ENCODE data around the gene CHCHD10. TPM values are rescaled to one million over a fixed set of nuclear protein-coding genes. Genes with fewer than 3 reads are reported as not detected.
A peak's percentile ranks its signal among the peaks of the same experiment; 100 is the strongest.

CHCHD10 gene
- polyA plus RNA-seq, 3 donors: 62.2 to 122 (median 98.4) TPM

DNA sequence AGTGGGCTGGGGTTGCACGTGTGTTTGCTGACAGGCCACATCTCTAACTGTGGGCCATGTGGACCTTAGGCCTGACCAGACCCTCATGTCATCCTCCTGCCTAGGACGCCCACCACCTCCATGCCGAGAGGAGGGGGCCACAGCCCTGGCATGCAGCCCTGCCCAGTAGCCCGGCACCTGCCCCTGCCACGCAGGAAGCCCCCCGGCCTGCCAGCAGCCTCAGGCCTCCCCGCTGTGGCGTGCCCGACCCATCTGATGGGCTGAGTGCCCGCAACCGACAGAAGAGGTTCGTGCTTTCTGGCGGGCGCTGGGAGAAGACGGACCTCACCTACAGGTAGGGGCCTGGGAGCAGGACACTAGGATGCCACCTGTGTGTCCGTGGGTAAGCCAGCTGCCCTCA lies 11.3 kb upstream of the CHCHD10 start:
- DNase-seq (ENCODE audit: extremely low read depth in 1 of 11, low read depth in 9 of 11, low spot score in 4 of 11): no peak

DNA sequence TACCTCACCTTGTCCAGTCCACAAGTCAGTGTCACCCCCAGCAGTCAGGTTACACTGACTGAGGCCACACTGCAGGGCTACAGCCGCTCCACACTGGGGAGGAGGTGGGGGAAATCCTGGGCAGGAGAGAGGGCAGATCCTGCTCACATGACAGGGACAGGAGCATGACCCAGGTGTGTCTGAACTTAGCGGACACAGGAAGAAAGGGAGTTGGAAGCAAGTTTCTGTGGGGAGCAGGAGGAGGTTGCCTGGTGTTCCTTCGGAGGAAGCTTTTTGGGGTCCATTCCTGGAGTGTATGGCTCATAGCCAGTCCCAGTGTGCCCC lies 10.8 kb upstream of the CHCHD10 start:
- no peak for DNase-seq (ENCODE audit: extremely low read depth in 1 of 11, low read depth in 9 of 11, low spot score in 4 of 11)

DNA sequence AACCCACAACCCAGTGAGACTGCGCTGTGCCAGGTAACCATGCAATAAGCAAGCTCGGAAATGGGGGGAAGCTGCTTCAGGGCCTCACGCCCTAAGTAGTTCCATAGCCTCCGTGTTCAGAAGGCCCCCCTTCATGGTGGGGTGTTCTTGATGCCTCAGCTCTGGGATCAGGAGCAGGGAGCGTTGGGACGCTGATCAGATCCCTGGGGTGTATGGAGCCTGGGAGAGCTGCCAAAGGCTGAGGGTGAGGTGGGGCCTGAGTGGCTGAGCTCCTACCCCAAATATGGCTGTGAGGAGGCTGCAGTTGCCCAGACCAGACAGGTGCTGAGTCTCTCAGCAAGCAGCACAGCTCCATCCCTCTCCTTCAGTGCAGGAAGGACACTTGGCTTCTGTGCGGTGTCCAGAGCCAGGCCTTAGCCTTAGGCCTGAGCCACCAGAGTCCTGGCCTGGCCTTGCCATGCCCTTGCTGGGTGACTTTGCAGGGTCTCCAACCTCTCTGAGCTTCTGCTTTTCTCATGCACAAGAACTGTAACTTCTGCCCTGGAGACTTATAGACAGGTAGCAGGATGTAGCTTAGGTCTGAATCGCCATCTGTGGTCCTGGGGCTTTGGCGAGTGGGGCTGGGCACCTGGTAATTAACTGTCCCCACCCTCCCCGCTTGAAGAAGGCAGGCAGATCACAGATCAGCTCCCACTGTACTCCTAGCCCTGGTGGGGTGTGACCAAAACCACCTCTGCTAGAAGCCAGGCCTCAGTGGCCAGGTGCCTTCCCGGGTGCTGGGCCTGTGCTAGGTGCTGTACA lies 10.2 kb upstream of the CHCHD10 start:
- DNase-seq (ENCODE audit: extremely low read depth in 1 of 11, low read depth in 9 of 11, low spot score in 4 of 11): no peak

DNA sequence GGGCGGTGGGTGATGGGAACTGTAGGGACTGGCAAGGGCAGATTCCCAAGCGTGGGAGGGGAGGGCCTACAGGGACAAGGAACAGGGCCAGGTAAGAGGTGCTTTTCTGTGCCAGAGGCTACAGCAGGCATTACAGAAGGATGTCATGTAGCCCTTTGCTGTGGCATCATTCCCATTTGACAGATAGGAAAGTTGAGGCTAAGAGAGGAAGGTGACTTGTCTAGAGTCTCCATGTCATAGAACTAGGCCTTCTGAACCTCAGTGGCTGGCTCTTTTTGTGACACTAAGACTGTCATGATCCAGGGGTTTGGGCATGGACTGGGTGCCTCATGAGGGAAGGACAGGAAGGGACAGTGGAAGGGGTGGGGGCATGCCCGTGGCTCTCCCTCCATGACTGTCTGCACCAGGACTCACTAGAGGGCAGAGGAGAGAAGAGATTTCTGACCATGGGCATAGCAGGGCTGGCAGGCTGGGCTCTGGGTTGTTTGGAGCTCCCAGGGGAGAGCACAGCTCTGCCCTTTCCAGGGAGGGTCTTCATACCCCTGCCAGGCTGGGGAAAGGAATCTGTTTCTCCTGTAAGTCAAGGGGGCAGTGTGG lies 8.1 kb upstream of the CHCHD10 start:
- DNase-seq (ENCODE audit: extremely low read depth in 1 of 11, low read depth in 9 of 11, low spot score in 4 of 11): no peak

DNA sequence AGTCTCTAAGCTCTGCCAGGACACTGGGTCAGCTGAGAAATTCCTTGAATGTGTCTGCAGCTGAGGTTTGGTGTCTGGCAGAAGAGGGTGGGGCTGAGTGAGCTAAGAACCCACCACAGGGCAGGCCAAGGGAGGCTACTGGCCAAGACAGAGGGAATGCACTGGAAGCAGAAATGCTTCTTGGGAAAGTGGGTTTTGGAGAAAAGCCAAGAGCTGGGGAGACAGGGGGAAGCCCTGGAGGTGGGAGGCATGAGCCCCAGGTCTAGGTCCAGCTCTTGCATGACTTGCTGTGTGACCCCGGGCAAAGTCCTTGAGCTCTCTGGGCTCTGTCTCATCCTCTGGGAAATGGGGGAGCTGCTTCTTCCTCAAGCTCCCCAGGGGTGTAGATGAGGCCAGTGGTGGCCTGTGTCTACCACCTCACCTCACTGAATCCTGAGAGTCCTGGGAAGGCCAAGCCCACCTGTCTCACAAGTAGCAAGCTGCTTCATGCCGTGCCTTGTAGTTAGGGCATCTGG lies 7.2 kb upstream of the CHCHD10 start:
- no peak for DNase-seq (ENCODE audit: extremely low read depth in 1 of 11, low read depth in 9 of 11, low spot score in 4 of 11)

DNA sequence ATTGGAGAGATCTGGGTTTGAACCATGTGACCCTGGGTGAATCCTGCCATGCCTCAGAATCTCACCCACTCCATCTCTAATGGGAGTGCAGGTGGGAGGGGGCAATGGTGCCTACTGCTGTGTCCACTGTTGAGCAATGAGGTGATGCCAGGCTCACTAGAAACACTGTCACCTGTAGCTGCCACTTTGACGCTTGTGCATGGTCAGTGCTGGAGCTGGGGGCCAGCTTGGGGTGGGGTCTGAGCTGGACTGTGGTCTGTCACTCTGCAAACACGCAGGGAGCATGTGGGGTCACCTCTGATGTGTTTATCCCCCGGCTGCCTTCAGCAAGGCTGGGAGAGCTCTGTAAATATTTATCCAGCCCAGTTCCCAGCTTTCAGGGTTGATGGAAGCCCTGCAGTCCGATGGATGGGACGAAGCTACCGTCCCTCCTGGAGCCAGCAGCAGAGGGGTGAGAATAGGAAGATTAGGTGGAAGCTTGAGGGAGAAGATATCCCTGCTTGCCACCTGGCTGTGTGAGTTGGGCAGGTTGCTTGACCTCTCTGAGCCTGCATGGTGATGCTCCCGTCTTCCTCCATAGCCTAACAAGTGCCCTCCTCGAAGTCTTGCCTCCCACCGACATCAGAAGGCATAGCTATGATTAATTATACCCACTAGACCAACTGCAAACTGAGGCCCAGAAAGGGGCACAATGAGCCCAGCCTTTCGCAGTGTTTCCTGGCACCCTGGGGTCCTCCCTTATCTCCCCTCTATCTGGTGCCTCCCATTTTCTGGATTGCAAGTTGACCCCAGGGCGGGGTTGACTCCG lies 6.5 kb upstream of the CHCHD10 start:
- no peak for DNase-seq (ENCODE audit: extremely low read depth in 1 of 11, low read depth in 9 of 11, low spot score in 4 of 11)

DNA sequence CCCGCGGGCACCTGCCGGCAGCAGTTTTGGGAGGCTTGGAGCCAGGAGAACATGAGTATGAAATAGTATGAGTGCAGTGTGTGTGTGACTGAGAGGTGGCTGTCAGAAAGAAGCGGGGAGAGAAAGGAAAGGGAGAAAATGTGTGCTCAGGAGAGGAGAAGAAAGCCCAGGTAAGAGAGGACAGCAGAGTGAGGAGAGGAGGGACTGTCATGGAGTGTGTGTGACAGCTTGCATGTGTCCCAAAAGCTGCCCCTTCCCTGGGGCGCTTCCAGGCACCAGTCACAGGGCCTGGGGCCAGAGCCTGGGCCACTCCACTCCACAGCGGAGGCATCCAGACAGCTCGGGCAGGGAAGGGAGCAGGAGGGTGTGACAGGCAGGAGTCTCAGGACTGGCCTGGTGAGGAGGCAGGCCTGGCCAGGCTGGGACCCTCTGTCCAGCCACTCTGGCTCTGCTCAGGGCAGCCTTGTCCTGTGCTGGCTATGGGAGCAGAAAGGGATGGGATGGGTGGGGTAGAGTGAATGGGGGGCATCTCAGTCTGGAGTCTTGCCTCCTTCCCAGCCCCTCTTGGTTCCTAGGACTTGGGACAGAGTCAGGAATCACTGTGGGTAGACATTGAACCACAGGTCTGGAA lies 5.8 kb upstream of the CHCHD10 start:
- DNase-seq (ENCODE audit: extremely low read depth in 1 of 11, low read depth in 9 of 11, low spot score in 4 of 11): no peak

DNA sequence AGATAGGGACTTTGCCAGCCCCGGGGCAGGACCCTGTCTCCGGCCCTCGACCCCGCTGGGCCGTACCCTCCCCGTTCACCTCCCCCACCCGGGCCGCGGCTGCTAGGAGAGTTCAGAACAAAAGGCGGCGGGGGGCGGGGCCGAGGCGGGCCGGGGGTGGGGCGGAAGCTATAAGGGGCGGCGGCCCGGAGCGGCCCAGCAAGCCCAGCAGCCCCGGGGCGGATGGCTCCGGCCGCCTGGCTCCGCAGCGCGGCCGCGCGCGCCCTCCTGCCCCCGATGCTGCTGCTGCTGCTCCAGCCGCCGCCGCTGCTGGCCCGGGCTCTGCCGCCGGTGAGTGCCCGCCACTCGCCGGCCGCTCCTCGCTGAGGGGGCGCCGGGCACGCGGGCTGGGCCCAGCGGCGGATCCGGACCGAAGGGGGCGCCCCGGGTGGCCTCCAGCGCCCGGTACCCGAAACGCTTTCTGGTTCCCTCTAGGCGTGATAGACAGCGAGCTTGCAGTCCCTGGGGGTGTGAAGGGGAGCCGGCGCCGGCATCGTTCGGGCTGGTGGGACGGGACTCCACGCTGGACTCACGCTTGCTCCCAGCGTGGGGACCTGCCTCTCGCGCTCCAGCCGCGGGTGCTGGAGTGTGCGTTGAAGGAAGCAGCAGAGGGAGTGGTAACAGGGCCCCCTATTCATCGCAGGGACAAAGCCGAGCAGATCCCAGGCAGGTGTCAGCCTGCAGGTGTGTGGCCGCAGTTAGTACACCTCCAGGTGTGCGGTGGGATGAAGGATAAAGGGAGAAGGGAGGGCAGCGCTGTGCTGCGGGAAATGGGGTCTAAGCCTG lies 5.1 kb upstream of the CHCHD10 start, which contains the start of gene MMP11:
MMP11 (plus strand) TSS at position 201 of the 825 bp plus-strand sequence; CDS start at position 223, 22 bp downstream.
- DNase-seq (ENCODE audit: extremely low read depth in 1 of 11, low read depth in 9 of 11, low spot score in 4 of 11): peak in 1 of 11 donors; percentile 49

DNA sequence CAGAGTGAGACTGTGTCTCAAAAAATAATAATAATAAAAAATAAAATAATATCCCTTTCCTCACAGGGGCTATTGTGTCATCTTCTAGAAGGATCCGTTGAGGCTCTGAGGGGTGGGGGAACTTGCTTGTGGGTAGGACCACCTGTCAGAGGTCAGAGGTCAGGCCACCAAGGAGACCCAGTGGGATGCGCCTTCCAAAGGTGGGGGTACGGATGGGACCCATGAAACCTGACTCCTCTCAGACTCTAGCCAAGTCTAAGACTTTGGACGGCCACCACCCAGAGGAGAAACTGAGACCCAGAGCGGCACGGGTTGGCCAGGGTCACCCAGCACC lies 4.5 kb upstream of the CHCHD10 start:
- DNase-seq (ENCODE audit: extremely low read depth in 1 of 11, low read depth in 9 of 11, low spot score in 4 of 11): no peak

DNA sequence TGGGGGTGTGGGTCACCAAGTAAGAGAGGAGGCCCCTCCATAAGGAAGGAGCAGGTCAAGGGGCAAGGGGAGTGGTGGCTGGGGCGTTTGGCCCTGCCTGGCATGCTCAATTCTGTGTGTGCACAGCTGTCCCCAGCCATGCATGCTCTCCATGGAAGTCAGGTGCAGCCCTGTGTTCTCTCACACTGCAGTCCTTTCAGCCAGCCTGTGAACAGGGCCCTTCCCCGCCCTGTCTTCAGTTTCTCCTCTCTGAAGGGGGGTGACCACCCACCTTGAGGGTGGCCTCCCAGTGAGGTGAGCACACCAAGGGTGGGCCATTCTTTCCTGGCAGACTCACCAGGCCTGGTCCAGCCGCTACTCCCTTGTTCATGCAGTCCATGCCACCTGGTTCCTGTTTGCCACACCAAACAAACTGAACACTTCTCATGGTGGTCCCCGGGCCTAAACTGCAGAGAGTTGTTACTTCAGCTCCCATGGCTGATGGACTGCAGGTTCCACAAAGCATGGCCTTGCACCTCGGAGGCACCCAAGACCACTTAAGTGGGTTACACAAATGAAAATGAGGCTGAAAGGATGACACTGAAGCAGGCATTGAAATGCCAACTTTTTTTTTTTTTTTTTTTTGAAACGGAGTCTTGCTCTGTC lies 1.7 kb upstream of the CHCHD10 start:
- DNase-seq (ENCODE audit: extremely low read depth in 1 of 11, low read depth in 9 of 11, low spot score in 4 of 11): no peak

DNA sequence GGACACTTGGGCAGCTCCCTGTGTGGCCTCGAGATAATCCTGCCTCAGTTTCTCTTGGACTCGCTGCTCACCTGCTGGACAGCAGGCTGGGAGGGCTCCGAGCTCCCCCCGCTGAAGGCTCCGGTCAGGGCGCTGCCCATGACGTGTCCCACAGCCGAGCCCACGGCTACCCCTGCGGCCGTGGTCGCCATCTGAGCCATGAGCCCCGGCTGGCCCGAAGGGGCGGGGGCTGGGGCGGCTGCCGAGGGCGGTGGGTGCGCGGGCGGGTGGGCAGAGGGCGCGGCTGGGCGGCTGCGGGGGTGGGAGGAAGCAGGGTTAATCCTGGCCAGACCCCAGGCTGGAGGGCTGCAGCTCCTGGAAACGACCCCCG lies 484 bp downstream of the CHCHD10 start:
- DNase-seq (ENCODE audit: extremely low read depth in 1 of 11, low read depth in 9 of 11, low spot score in 4 of 11): no peak

DNA sequence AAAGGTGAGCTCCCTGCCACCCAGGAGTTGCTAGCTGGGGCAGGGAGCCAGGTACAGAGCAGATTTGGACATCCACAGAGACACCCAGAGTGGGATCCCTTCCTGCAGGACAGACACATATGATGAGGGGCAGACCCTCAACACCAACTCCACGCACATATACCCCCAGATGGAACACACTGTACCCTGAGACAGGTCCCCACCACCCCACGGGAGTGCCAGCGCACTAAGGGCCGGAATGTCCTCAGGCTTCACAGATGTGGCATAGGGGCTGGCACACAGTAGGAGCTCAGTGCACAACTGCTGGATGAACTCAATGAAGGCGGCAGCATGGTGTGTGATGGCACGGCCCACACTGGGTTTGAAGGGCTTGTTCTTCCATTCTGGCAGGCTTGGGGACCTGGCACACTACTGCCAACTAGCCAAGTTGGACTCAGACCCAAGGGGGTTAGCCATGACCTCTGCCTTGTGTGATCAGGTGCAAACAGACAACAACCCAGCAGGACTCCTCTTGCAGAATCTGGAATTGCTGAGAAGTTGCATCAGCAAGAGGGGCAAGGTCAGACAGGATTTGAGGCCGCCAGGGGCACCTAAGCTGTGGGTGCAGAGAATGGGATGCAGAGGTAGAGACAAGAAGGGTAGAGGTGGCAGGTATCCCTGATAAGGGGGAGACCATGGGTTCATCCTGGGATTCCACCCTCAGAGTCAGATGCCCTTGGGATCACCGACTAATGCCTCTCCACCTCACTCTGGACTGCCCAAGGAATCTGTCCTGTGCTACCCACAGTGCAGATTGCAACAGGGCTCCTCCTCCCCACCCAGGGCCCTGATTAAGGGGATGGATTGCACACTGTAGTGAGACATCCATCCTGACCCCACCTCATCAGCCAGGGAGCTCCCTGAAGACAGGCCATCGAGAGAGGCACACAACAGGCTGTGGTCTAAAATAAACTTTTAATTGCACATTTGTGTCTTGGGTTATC lies 2.6 kb downstream of the CHCHD10 start:
- no peak for DNase-seq (ENCODE audit: extremely low read depth in 1 of 11, low read depth in 9 of 11, low spot score in 4 of 11)

DNA sequence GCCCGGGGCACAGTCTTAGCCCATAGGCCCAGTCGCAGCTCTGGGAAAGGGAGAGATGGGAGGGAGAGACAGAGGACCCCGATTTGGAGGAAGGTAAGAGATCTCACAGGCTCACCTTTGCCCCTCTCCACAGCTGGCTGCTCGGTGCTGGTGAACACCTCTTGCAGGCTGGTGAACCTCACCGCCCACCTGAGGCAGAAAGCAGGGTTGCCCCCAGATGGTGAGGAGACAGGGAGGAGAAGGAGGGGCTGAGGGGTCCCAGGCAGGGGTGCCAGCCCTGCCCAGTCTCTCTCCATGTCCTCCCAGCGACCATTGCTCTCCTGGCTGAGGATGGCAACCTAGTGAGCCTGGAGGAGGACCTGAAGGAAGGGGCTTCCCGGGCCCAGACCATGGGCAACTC lies 3.8 kb downstream of the CHCHD10 start:
- DNase-seq (ENCODE audit: extremely low read depth in 1 of 11, low read depth in 9 of 11, low spot score in 4 of 11): no peak

DNA sequence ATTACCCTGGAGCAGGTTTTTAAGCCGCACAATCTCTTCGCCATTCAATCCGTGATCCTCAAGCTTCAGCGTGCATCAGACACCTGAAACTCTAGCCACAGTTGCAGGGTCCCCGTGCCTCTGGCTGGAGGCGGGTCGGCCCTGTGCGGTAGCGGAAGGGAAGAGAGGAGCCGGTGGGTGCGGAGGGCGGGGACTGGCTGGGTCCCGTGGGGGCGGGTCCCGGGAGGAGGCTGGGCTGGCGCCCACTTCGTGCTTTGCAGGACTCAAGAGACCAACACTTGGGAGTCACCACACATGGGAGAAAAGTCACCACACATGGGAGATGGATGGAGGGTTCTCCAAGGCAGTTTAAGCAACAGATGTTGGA lies 4.2 kb downstream of the CHCHD10 start:
- DNase-seq (ENCODE audit: extremely low read depth in 1 of 11, low read depth in 9 of 11, low spot score in 4 of 11): no peak

DNA sequence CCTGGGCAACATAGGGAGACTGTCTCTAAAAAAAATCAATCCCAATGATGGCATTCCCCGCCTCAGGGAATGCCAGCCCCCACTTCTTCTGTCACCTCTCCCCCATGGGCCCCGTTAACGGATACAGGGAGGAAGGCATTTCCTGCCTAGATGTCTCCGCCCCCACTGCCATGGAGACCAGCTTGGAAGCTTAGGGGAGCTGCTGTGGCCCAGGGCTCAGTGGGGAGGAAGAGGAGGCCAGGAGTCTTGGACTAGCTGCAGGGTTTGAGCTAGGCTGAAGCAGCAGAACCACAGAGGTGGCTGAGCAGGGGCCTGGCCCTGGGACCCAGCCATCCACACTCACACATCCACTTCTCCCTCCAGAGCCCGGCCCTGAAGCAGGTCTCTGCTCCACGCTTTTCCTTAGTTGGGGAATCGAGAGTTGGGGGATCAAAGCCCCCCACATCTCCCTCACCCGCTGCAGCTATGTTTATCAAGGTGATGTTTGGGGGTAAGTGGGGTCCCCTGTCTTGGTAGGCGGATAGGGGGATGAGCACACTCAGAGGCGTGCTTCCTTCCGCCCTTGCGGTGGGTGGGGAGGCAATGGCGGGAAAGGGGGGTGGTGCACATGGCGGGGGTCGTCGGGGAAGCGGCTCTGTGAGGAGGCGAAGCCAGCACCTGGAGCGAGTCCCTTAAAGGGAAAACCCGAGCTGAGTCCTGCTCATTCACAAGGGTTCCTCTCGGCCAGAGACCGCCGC lies 4.8 kb downstream of the CHCHD10 start, which contains the start of gene C22orf15:
C22orf15 (plus strand) TSS at position 149 of the 737 bp plus-strand sequence; CDS start at position 466, 317 bp downstream.
- DNase-seq (ENCODE audit: extremely low read depth in 1 of 11, low read depth in 9 of 11, low spot score in 4 of 11): no peak

DNA sequence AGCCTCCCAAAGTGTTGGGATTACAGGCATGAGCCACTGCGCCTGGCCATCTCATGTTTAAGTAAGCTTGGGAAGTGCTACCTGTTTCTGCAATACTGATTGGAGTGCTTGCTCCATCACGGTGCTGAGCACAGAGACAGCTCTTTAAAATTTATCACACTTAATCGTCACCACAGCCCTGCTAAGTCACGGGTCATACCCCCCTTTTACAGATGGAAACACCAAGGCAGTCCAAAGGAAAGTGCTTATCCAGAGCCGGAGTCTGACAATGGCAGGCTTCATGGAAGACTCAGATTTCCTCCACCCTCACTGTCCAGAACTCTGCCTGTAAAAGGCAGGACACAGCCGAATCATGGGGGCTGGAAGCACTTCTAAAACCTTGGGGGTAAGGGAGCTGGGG lies 7.7 kb downstream of the CHCHD10 start:
- no peak for DNase-seq (ENCODE audit: extremely low read depth in 1 of 11, low read depth in 9 of 11, low spot score in 4 of 11)

Measured in renal cortex interstitium (tissue), 11 donors.